Mucosa of gallbladder (tissue), 1 donor: ENCODE measurements around the gene SUMF1. TPM values are rescaled to one million over a fixed set of nuclear protein-coding genes. Genes with fewer than 3 reads are reported as not detected.

Source experiments
- DNase-seq: peaks from one replicate; pipeline ENCODE4 v3.0.0-alpha.2; 2020; ENCODE audit warnings: low spot score
- total RNA-seq: library from RNA; stranded (reverse); gene quantifications from one replicate; pipeline ENCODE4 v1.2.1, GENCODE V29; 2021
- donor health status: DM: no; HTN: no; CAD: no.

Gene SUMF1
- 38.7 TPM for total RNA-seq

DNA sequence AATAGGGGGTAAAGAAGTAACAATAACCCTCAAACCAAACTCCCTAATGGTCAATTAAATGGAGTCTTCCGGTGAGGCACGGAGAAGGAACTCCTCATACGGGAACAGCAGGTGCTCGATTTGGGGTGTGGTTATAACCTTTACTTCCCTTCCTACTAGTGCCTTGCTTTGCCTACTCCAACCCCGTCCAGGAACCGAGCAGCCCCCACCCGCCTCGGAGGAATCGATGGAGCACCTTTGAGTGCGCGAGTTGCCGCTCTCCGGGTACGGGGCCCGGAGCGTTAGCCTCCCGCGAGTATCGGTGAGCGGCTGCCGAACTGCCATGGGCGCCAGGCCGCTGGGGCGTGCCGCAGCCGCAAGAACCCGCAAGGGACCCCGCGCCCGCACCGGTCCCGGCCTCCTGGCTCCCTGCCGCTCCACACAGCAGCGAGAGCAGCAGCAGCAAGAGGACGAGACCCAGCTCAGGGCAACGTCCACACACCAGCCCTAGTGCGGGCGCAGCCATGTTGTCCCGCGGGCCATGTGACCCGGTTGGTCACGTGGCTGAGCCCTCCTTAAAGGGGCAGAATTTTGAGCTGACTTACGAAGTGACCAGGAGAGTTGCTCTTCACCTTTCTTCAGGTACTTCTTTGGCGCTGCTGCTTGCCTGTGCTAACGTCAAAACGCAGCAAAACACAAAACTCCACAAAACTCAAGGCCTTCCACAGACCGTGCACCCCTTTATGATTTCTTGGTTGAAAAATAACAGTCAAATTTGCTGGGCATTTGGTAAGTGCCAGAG lies at the start of gene SUMF1:
SUMF1 (minus strand) TSS at position 529 of the 781 bp plus-strand sequence; CDS start at position 505, 24 bp downstream.
- DNase-seq = peak; percentile 82

DNA sequence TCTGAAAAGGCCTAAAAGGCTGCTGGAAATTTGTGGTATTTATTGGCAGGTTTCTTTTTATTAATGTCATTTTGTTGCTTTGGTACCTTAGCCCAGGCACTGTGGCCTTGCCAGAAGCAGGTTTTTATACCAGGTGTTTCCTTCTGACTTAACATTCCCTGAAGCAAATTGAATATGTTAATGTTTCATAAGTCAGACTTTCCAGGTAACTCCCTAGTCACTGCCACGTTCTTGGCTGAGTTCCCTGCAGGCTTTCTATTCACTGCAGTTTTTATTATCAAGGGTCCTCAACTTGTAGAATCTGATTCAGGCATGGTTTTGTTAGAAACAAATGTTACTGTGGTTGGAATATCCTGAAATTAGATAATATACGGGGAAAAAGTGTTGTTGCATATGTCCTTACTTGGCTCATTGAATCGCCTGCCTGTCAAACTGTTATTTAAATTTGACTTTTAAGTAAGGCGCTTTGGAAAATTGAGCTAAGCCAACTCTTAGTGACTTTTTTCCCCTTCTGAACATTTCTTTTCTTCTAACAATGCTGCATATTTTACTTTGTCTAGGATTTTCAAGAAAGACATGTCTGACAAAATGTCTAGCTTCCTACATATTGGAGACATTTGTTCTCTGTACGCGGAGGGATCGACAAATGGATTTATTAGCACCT lies 49.0 kb upstream of the SUMF1 start:
- DNase-seq = no peak

DNA sequence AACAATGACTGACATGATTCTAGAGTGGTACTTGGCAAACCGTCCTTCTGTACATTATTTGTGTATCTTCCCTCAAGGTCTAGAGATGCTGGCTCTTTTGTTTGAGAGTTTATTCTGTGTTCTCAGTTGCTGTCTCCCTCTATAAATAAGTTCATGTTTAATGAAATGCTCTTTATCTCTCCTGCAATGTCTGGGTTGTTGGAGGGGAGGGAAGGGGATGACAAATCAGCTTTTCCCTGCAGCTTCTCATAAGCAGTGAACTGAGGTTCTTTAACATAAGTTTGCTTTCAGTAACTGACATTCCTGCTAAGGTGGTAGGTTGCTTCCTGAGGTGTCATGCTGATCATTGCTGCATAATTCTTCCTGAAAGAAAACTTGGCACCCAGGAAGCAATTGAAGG lies 47.8 kb upstream of the SUMF1 start:
- no peak for DNase-seq

DNA sequence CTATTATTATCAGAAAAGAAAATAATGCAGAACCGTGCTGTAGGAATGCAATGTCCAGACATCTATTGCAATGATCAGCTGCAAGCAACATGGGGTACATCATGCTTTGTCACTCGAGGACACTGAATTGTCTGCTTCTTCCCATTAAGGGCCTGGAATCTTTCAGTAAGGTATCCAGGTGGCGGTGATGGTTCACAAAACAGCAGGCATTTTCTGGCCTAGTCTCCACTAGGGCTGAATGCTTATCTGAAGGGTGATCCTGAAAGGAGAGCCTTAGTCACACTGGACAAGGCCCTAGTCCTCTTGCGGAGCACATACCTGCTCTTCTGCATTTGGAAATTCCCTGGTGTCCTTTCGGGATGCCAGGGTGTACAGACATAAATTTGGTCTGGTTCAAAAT lies 47.3 kb upstream of the SUMF1 start:
- DNase-seq = no peak

DNA sequence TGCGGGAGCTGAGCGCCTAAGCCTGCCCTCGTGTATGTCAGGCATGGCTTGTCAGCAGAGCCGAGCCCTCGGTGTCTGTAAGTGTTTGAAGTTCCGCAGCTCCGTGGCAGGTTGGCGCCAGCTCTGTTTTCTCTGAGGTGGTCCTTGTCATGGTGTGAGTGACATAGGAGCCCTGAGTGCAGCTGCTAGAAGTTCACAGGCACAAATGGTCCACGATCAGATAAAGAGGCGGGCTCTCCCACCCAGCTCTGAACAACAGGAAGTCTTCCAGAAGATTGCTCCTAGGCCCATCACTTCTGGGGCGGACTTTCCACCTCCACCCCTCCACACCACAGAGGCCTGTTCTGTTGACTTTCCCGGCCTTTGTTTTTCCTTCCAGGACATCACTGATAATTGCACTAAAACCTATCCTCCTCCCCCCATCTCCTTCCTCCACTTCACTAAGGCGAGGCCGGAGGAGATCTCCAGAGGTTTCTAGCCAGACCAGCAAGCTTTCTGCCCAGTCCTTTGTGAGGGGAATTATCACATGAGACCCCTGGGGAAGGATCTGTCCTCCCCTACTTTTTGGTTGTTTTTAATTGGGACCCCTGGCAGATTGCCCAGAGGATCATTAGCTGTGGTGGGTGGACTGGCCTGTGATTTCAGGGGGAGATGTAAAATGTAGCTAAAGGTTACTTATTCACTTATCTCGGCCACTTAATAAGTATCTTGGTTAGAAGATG lies 46.0 kb upstream of the SUMF1 start:
- no peak for DNase-seq

DNA sequence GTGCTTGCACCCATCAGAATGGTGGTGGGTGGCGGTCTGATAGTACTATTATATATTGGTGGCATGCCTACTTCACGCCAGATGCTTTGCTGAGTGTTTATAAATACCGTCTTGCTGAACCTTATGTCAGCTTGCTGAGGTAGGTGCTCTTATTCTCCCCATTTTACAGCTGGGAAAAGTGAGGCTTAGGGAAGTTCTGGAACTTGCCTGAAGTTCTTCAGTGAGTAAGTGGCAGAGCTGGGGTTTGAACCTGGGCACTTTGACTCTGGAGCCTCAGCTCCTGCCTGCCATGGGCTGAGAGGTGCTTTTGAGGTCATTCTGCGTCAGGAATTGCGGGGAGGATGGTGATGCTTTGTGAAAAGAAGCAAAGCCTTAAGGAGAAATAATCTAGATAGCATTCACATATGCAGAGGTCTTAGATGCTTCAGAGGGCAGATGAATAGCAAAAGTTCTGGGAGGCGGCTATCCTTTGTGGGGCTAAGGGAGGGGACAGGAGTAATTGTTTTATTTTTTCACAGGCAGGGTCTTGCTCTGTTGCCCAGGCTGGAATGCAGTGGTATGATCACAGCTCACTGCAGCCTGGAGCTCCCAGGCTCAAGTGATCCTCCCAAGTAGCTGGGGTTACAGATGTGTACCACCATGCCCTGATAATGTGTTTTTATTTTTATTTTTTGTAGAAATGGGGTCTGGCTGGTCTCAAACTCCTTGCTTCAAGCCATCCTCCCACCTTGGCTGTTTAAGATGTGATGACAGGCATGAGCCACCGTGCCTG lies 44.6 kb upstream of the SUMF1 start:
- no peak for DNase-seq

DNA sequence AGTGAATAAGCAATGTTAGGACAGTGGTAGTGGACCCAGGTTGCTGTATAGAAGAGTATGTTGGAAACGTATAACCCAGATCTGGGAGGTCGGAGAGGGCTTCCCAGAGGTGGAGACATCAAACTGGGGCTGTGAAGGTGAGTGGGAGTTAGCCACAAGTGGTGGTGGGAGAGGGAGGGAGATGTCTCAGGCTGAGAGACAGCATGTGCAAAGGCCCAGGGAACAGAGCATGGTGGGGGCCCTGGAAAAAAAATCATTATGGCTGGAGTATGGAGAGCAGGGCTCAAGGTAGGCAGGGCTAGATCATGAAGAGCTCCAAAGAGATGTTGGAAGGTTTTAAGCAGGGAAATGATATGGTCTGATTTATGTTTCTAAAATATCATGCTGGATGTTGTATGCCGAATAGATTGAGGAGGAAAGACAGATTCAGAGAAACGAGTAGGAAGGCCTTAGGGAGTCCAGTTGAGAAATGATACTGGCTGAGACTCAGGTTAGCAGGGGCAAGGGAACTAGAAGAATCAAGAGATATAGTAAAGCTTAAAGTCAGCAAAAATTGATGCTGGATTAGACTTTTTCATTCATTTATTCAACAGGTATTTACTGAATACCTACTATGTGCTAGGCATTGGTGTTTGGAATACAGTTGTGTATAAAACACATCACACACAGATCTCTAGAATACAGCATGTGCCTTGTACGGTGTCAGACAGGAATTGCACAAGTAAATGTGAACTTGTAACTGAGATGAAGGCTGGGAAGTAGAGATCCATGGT lies 43.1 kb upstream of the SUMF1 start:
- DNase-seq = no peak

DNA sequence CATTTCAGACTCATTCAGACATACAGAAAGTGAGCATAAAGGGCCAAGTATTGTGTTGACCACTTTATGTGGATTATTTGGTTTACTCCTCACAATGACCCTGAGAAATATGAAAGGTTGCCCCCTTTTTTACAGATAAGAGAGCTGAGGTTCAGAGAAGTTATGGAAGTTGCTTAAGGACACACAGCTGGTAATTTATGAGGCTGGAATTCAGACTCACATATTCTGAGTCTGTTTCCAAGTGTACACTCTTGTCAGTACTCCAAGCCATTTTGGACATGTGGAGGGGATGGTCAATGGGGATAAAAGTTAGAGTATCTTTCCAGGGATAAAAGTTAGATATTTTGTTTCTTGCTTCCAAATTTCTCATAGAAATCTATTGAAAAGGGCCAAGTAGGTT lies 42.0 kb upstream of the SUMF1 start:
- no peak for DNase-seq

DNA sequence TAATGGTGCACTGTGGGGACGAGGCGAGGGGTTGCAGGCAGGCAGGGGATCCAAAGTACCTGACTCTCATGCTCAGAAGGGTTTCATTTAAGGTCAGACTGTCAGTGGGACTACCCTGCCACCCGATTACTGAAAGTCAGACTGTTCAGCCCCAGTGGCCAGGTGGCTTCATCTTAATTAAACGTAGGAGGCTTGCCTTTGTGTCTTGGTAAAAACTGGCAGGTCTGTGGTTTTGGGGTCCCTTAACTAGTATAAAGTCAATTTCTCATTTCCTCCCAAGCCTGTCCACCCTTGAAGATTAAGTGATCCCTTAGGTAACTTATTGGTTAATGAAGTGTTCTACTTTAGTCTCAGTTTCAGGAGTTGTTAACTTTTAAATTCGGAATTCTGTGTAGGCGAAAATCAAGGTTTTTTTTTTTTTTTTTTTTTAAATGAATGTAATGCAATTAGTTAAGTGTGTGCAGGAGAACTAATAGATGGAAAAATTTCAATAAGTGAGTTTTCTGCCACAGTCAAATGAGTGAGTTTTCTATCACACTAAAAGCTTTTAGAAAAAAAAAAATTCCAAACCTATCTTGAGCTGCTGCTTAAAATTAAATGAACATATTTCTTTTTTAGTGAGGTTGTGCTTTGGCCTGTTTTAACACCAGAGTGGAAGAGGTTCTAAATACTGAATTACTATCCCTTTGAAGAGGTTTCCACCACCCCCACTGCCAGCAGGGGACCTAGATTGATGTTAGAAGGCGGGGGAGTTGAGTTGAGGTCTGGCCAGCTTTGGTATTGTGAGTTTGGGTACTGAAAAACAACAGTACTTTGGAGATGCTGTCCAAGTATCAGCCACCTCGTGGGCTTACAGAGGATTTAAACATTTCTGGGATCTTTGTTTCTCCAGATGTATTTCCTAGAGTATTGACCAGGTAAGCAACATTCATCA lies 41.2 kb upstream of the SUMF1 start:
- DNase-seq = no peak

DNA sequence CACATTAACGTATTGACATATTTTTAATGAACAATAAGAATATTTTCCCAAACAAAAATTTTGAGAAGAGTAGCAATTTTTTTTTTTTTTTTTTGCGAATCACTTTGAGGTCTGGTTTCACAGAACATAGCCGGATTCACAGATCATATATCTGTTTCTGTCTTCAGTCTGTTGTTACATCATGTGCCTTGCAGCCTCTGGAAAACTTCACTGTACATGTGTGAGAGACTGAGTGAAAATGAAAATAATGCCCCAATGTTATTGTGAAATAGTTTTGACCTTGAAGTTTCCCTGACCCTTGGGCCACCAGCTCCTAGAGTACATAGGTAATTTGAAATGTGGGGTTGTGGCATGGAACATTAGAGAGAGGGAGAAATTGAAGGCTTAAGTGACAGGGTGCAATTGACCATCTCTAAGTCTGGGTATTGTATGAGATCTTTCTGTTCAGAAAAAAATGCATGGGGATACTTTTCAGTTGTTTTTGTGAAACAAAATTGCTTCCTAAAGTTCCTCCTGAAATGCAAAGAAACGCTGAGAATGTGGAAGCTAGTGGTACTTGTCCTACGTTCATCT lies 40.0 kb upstream of the SUMF1 start:
- no peak for DNase-seq

DNA sequence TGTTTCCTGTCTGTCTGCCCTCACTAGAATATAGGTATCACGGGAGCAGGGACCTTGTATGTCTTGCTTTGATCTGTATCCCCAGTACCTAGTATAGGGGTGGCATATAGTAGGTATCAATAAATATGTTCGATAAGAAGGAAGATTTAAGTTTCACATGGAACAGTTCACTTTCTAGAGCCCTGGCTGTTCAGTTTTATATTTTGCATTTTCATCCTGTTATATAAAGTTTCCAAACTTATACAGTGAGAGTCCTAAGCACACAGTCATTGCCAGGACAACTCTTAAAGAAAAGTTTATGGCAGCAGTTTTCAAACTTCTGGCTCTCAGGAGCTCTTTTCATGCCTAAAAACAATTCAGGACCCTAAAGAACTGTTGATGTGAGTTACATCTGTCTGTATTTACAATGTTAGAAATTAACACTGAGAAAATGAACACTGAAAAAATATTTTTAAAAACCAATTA lies 39.5 kb upstream of the SUMF1 start:
- no peak for DNase-seq

DNA sequence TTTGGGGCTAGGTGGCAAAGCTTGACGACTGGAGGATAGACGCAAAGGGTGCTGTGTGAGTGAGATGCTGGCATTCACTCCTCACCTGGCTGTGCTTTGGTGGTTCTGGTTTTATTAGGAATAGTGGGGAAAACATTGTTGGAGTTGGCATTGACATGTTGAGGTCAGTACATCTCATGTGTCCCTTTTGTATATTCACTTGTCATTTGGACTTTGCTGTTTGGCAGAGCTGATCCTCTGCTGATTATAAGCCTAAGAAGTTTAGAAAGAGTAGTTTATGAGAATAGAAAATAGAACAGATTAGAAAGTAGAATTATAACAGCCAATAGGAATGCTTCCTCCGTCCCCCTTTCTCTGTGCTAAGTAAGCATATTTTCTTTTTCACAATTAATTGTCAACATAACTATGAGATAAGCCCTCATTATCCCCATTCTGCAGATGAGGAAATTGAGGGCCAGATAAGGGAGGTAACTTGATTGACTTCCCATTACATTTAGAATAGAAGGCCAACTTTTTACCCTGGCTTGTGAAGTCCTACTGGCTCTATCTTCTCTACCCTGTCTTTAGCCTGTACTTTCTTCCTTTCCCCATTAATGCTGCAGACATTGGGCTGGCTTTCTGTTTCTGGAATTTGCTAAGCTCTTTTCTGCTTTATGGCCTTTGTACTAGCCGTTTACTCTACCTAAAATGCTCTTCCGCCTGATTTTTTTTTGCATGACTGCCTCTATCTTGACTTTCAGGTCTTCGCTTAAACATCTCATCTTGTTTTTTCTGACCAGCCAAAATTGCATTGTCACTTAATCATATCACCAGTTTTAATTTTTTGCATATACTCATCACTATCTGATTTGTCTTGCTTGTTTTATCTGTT lies 38.9 kb upstream of the SUMF1 start:
- no peak for DNase-seq

DNA sequence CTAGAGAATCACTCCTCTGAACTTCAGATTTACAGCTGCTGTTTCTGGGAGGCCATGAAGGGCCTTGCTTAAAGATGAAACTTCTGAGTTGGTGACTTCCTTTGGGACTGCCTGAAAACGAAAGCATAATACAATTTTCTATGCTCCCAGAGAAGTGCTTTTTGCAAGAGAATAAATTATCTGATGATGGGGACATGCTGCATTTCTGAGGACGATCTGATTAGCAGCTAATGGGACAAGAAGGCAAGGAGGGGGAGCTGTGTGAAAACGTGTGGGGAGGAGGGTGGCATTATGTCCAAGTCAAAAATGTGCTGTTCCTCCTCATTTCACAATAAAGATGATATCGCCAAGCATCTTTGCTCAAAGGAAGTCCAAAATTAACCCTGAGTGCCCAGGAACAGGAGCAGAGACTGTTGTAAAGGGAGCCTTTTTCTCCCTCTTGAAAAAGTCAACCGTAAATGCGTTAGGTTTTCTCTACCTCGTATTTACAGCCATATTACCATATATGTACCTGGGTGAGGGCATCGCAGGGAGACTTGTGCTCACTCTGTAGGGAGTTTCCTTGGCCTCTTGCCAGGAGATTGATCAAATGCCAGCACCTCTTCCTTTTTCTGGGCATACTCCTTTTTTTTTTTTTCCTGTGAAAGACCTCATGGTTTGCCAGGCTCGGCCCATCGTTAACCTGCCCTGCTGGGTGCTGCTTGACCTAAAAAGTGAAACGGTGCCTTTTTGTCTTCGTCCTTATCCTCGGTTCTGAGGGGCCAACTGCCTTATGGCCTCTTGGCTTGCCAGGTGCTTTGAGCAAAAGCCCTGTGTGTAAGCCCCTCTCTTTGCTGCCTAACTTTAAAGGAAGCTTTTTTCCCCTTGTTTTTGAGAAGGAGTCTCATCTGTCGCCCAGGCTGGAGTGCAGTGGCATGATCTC lies 37.5 kb upstream of the SUMF1 start:
- DNase-seq = peak; percentile 72

DNA sequence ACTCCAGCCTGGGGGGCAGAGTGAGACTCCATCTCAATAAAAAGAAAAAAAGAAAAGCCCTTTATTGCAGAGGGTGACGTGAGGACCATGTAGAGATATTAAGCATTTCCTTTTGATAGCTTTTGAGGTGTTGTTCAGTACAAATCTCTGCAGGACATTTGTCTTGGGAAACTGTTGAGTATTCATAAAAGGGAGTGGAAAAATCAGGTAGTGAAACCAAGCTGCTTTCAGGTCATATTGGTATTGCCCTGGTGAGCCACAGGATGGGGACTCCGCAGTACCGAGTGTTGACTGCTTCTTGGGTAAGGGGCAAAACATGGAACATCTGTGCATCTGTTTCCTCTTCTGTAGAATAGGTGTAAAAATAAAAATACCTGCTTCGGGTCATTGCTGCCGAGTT lies 36.0 kb upstream of the SUMF1 start:
- no peak for DNase-seq

DNA sequence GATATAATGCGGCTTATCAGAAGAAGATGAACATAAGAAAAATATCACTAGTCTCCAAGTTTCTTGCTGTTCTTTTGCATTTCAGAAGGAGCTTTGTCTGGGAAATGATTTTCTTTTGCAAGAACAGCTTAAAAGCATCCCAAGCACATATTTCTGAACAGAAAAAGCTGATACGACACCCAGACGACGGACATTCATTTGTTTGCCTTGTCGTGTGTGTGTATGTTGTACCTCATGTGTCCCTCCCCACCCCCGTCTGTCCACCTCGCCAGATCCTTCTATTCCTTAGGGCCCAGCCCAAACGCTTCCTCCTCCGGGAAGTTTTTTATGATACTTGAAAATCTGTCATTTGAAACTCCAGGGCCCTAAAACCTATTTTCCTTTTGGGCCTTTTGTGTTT lies 34.9 kb upstream of the SUMF1 start:
- no peak for DNase-seq

DNA sequence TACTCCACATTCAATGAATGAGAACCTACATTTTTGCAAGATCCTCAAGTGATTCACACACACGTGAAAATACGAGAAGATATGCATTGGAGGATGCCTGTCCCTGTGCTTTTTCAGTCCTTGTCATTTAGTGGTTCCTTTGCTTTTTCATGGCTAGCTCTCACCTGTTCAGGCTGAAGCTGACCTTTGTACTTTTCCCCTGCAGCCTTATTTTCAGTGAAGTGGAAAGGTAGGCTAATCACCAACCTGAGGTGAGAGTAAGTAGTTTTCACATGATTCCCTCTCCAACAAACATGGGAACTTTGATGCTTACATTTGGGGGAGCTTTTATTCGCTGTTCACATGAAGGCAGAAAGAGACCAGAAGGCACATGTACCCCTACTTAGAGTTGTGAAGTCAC lies 34.4 kb upstream of the SUMF1 start:
- DNase-seq = no peak

DNA sequence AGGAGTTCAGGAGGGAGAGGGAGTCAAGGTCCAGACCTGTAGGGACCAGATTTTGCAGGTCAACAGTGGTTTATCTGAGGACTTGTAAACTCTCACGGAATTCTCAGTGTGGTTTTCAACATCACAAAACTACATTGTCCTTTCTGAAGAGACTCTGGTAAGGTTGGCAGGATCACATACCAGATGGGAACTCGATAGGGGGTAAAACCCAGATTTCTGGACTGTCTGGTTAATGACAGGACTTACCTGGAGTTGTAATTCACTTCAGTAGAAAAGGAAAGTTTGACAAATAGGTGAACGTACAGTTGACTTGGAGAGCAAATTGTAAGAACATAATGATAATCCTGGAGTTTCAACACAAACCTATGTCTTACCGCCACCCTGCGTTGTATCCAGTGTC lies 31.4 kb upstream of the SUMF1 start:
- DNase-seq = no peak
